Gastrocnemius medialis (tissue), 4 donors: ENCODE measurements around the gene PRRT1. TPM values are rescaled to one million over a fixed set of nuclear protein-coding genes. Genes with fewer than 3 reads are reported as not detected.
"Not testable (repeated sequence)": the region's sequence is repeated elsewhere in the genome, so short reads cannot be mapped to it uniquely, and the experiment has no call there.

Source experiments
- ATAC-seq, 2 donors: fragments of 150-250 bp; one replicate each; pipeline ENCODE4 v1.9.1; 2016
- DNase-seq, 2 donors: peaks; one replicate each; pipeline ENCODE4 v3.0.0-alpha.2; 2019
- H3K27ac ChIP-seq, 4 donors: fragments of 200-600 bp; sonication (generic); 1 replicate in 1 of 4; 2 replicates in 3 of 4; pipeline ENCODE4 v1.5.1; 2016 to 2018; ENCODE audit warnings: mild to moderate bottlenecking in 2 of 4, moderate library complexity in 1 of 4
- H3K27me3 ChIP-seq, 3 donors: fragments of 200-600 bp; sonication (generic) in 2 of 3; 1 replicate in 1 of 3; 2 replicates in 2 of 3; pipeline versions ENCODE4 v1.5.1 to v1.6.0; 2016 to 2019; ENCODE audit warnings: mild to moderate bottlenecking in 1 of 3, moderate library complexity in 1 of 3
- H3K36me3 ChIP-seq, 2 donors: fragments of 200-600 bp; sonication (generic) in 1 of 2; one replicate each; pipeline ENCODE4 v1.5.1; 2017 to 2018
- H3K4me1 ChIP-seq, 2 donors: fragments of 200-600 bp; sonication (generic) in 1 of 2; one replicate each; pipeline ENCODE4 v1.5.1; 2016 to 2017; ENCODE audit warnings: mild to moderate bottlenecking in 2 of 2
- H3K4me3 ChIP-seq, 4 donors: fragments of 200-600 bp; sonication (generic) in 3 of 4; 1 replicate in 1 of 4; 2 replicates in 3 of 4; pipeline ENCODE4 v1.5.1; 2016 to 2019; ENCODE audit warnings: mild to moderate bottlenecking in 2 of 4
- H3K9me3 ChIP-seq, 3 donors: fragments of 200-600 bp; sonication (generic) in 2 of 3; 1 replicate in 1 of 3; 2 replicates in 2 of 3; pipeline ENCODE4 v1.5.1; 2016 to 2019
- CTCF ChIP-seq, 5 experiments: fragments of 450-650 bp in 3 of 5; fragments of 200-600 bp in 2 of 5; sonication (generic) in 2 of 5; IDR thresholded peaks in 4 of 5; conservative IDR thresholded peaks in 1 of 5; 1 replicate in 4 of 5; 2 replicates in 1 of 5; pipeline ENCODE4 v1.5.1; 2016 to 2019; ENCODE audit warnings: antibody characterized with exemption in 5 of 5, mild to moderate bottlenecking in 3 of 5, moderate library complexity in 3 of 5
- POLR2A ChIP-seq, 2 donors: fragments of 450-650 bp; IDR thresholded peaks; one replicate each; pipeline ENCODE4 v1.6.1; 2017; ENCODE audit warnings: antibody characterized with exemption in 2 of 2, mild to moderate bottlenecking in 2 of 2, moderate library complexity in 2 of 2
- in situ Hi-C, 4 donors: fragments of 200-750 bp; cut with MboI; loops; one replicate each; pipeline versions ENCODE4 v1.15.0 to v1.8.0; 2017; ENCODE audit warnings: low sequenced_read_pairs in 4 of 4
- intact Hi-C: fragments of 100-400 bp; cut with DNase I; formaldehyde crosslinking; loops from one replicate; pipeline ENCODE4 v1.15.1; 2023; ENCODE audit warnings: low total_unique reads
- total RNA-seq, 4 donors: library from RNA; depleted of rRNA; stranded (reverse); fragments of >200 nt; gene quantifications; one replicate each; pipeline versions ENCODE4 v1.1.0 to v1.2.3, GENCODE V29; 2016

PRRT1 gene
- total RNA-seq, 4 donors from 2014 or later: 0.49 TPM; not detected in 3

GRCh38 chr6:32189742-32190053 lies 38.0 kb upstream of the PRRT1 start:
- DNase-seq: no peak
- in situ Hi-C loops: loop anchor here in 3 of 4 donors (5.0 to 25.0 kb wide), 8 partner anchors 62 to 1577 kb away; partner anchors contain the start of genes BRD2 (in 3 of the 3), HLA-DMA (in 3 of the 3), APOM (in 2 of the 3) and ATF6B (in 2 of the 3)
- TF ChIP-seq CTCF (IDR thresholded peaks at IDR 0.05 in 4 of 5, conservative IDR thresholded peaks at IDR 0.05 in 1 of 5): no peak
- no peak for TF ChIP-seq POLR2A (IDR thresholded peaks at IDR 0.05)
- Histone ChIP-seq H3K36me3 (peaks cover 0 to 5% of the 10 kb centered on the region in 2 donors), H3K27me3 (no peaks in the 10 kb centered on the region), H3K4me1 (peaks cover 32 to 51% of the 10 kb centered on the region in 2 donors), H3K4me3 (peak overlapping the region; percentile 71 to 87 (median 78)), H3K9me3 (no peaks in the 10 kb centered on the region), H3K27ac (peak overlapping the region; percentile 96 to 99 (median 98))
- no peak for ATAC-seq
- intact Hi-C loops: loop anchor here (10.0 kb wide), 1 partner anchor 1475 kb away; the partner anchor contains the start of gene MDC1

- no peaks in the 10 kb centered on the region for H3K9me3 ChIP-seq
- peaks cover 0 to 5% of the 10 kb centered on the region in 2 donors for H3K36me3 ChIP-seq
- peaks cover 32 to 50% of the 10 kb centered on the region in 2 donors for H3K4me1 ChIP-seq
- no peak for DNase-seq
- intact Hi-C loops (no loop called here), in situ Hi-C loops (loop anchor here in 3 of 4 donors (25.0 kb wide), 6 partner anchors 227 to 1577 kb away; partner anchors contain the start of genes BRD2 (in 3 of the 3), HLA-DMA (in 3 of the 3), APOM (in 2 of the 3) and BAG6 (in 2 of the 3))
- no peaks in the 10 kb centered on the region for H3K27me3 ChIP-seq
- TF ChIP-seq POLR2A (IDR thresholded peaks at IDR 0.05) (no peak), CTCF (IDR thresholded peaks at IDR 0.05 in 4 of 5, conservative IDR thresholded peaks at IDR 0.05 in 1 of 5) (no peak)
- no peak for ATAC-seq
- peak overlapping the region; percentile 71 to 87 (median 78) for H3K4me3 ChIP-seq
- H3K27ac ChIP-seq: peak overlapping the region; percentile 96 to 99 (median 98)
These were observed 37.5 kb upstream of the PRRT1 start for GRCh38 chr6:32189069-32189741.

GRCh38 chr6:32188381-32189068 lies 36.8 kb upstream of the PRRT1 start:
- intact Hi-C loops: no loop called here
- peaks cover 33 to 50% of the 10 kb centered on the region in 2 donors for H3K4me1 ChIP-seq
- in situ Hi-C loops: loop anchor here in 3 of 4 donors (25.0 kb wide), 6 partner anchors 226 to 1576 kb away; partner anchors contain the start of genes BRD2 (in 3 of the 3), HLA-DMA (in 3 of the 3), APOM (in 2 of the 3) and BAG6 (in 2 of the 3)

GRCh38 chr6:32187725-32188380 lies 36.1 kb upstream of the PRRT1 start:
- H3K27me3 ChIP-seq, H3K9me3 ChIP-seq, ATAC-seq, DNase-seq, intact Hi-C loops, H3K36me3 ChIP-seq: not testable (repeated sequence)
- Histone ChIP-seq H3K27ac (peak overlapping the region; percentile 96 to 99 (median 98)), H3K4me3 (peak overlapping the region in 2 of 4 donors; percentile 74 to 87), H3K4me1 (peaks cover 33 to 51% of the 10 kb centered on the region in 2 donors)
- in situ Hi-C loops: loop anchor here in 3 of 4 donors (25.0 kb wide), 6 partner anchors 226 to 1576 kb away; partner anchors contain the start of genes BRD2 (in 3 of the 3), HLA-DMA (in 3 of the 3), APOM (in 2 of the 3) and BAG6 (in 2 of the 3)

More at GRCh38 chr6:32188381-32189068, 36.8 kb upstream of the PRRT1 start:
- ATAC-seq (no peak), DNase-seq (no peak)
- Histone ChIP-seq H3K9me3 (no peaks in the 10 kb centered on the region), H3K4me3 (peak overlapping the region; percentile 71 to 87 (median 78)), H3K27ac (peak overlapping the region; percentile 96 to 99 (median 98)), H3K36me3 (peaks cover 0 to 5% of the 10 kb centered on the region in 2 donors), H3K27me3 (no peaks in the 10 kb centered on the region)
- TF ChIP-seq POLR2A (IDR thresholded peaks at IDR 0.05) (no peak), CTCF (IDR thresholded peaks at IDR 0.05 in 4 of 5, conservative IDR thresholded peaks at IDR 0.05 in 1 of 5) (no peak)
